Measurements from ENCODE around the gene TNIK. TPM values are rescaled to one million over a fixed set of nuclear protein-coding genes. Genes with fewer than 3 reads are reported as not detected.

The TNIK gene
- total RNA-seq, 1 donor from 2014 or later: 9.3 TPM

- no peak for DNase-seq (ENCODE audit: low spot score in 2 of 2, unreplicated experiment in 2 of 2)
- no peaks in the 10 kb centered on the region for H3K9me3 Mint-ChIP-seq
- no peaks in the 10 kb centered on the region for H3K27me3 Mint-ChIP-seq (ENCODE audit: low read depth)
- H3K27ac Mint-ChIP-seq: no peak overlapping the region
- H3K36me3 Mint-ChIP-seq: no peaks in the 10 kb centered on the region
- H3K4me3 Mint-ChIP-seq: no peak overlapping the region
- TF ChIP-seq, protein P1, sequence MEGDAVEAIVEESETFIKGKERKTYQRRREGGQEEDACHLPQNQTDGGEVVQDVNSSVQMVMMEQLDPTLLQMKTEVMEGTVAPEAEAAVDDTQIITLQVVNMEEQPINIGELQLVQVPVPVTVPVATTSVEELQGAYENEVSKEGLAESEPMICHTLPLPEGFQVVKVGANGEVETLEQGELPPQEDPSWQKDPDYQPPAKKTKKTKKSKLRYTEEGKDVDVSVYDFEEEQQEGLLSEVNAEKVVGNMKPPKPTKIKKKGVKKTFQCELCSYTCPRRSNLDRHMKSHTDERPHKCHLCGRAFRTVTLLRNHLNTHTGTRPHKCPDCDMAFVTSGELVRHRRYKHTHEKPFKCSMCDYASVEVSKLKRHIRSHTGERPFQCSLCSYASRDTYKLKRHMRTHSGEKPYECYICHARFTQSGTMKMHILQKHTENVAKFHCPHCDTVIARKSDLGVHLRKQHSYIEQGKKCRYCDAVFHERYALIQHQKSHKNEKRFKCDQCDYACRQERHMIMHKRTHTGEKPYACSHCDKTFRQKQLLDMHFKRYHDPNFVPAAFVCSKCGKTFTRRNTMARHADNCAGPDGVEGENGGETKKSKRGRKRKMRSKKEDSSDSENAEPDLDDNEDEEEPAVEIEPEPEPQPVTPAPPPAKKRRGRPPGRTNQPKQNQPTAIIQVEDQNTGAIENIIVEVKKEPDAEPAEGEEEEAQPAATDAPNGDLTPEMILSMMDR (IDR thresholded peaks at IDR 0.05; ENCODE audit: unreplicated experiment): no peak
- peaks cover 2% of the 10 kb centered on the region for H3K4me1 Mint-ChIP-seq
Observed at GRCh38 chr3:171264758-171265157, 195.4 kb downstream of the TNIK start.

GRCh38 chr3:171262431-171262830 is 197.8 kb downstream of the TNIK start:
- Mint-ChIP-seq H3K9me3 (no peaks in the 10 kb centered on the region), H3K4me3 (no peak overlapping the region), H3K4me1 (peaks cover 2% of the 10 kb centered on the region), H3K27ac (no peak overlapping the region), H3K36me3 (no peaks in the 10 kb centered on the region), H3K27me3 (ENCODE audit: low read depth) (no peaks in the 10 kb centered on the region)
- TF ChIP-seq, protein P1 (IDR thresholded peaks at IDR 0.05; ENCODE audit: unreplicated experiment): no peak
- no peak for DNase-seq (ENCODE audit: low spot score in 2 of 2, unreplicated experiment in 2 of 2)

DNA sequence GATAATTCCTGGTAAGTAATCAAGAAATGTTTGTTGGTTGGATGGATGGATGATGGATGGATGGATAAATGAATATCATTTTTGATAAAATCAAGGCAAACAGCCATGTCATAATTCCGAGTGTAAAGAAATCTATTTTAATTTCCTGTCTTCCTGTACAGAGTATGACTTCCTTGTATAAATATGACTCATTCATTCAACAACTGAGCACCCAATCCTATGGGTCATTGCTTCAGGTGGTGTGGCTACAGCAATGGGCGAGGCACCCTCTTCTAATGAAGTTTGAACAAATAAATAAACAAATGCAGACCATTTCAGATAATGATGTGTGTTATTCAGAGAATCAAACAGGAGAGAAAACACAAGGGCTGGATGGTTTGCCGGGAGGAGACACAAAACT is 198.7 kb downstream of the TNIK start:
- H3K4me1 Mint-ChIP-seq: peaks cover 2% of the 10 kb centered on the region
- DNase-seq (ENCODE audit: low spot score in 2 of 2, unreplicated experiment in 2 of 2): no peak

GRCh38 chr3:171260899-171261298 is 199.3 kb downstream of the TNIK start:
- H3K4me1 Mint-ChIP-seq: peaks cover 2% of the 10 kb centered on the region
- TF ChIP-seq, protein P1 (IDR thresholded peaks at IDR 0.05; ENCODE audit: unreplicated experiment): no peak

More for the DNA sequence above, 198.7 kb downstream of the TNIK start:
- H3K27ac Mint-ChIP-seq: no peak overlapping the region
- no peak overlapping the region for H3K4me3 Mint-ChIP-seq
- H3K36me3 Mint-ChIP-seq: no peaks in the 10 kb centered on the region
- TF ChIP-seq, protein P1 (IDR thresholded peaks at IDR 0.05; ENCODE audit: unreplicated experiment): no peak
- no peaks in the 10 kb centered on the region for H3K9me3 Mint-ChIP-seq
- no peaks in the 10 kb centered on the region for H3K27me3 Mint-ChIP-seq (ENCODE audit: low read depth)

DNA sequence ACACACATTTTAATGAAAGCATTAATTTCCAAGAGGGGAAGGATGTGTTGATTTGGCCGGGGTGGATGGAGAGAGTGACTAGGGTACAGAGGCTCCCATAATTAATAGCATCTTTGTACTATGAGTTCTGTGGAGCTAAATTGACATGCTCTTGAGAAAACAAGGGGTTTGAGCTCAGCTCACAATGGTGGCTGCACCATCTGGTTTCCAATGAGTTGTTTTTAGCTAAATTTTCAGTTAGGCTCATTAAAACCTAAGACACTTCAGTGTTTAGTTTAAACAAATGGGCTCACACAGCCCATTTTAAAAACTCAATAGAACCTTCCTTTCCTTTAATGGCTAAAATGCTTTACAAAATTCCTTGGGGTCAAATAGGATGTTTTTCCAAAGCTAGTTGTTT is 199.7 kb downstream of the TNIK start:
- Mint-ChIP-seq H3K9me3 (no peaks in the 10 kb centered on the region), H3K4me1 (peaks cover 2% of the 10 kb centered on the region), H3K4me3 (no peak overlapping the region), H3K27me3 (ENCODE audit: low read depth) (no peaks in the 10 kb centered on the region), H3K36me3 (no peaks in the 10 kb centered on the region), H3K27ac (no peak overlapping the region)
- TF ChIP-seq, protein P1 (IDR thresholded peaks at IDR 0.05; ENCODE audit: unreplicated experiment): no peak
- DNase-seq (ENCODE audit: low spot score in 2 of 2, unreplicated experiment in 2 of 2): no peak

More at GRCh38 chr3:171260899-171261298, 199.3 kb downstream of the TNIK start:
- Mint-ChIP-seq H3K4me3 (no peak overlapping the region), H3K27me3 (ENCODE audit: low read depth) (no peaks in the 10 kb centered on the region), H3K36me3 (no peaks in the 10 kb centered on the region), H3K9me3 (no peaks in the 10 kb centered on the region), H3K27ac (no peak overlapping the region)
- no peak for DNase-seq (ENCODE audit: low spot score in 2 of 2, unreplicated experiment in 2 of 2)

- no peaks in the 10 kb centered on the region for H3K9me3 Mint-ChIP-seq
- H3K36me3 Mint-ChIP-seq: no peaks in the 10 kb centered on the region
- no peak overlapping the region for H3K4me3 Mint-ChIP-seq
- H3K27me3 Mint-ChIP-seq (ENCODE audit: low read depth): no peaks in the 10 kb centered on the region
- no peak overlapping the region for H3K27ac Mint-ChIP-seq
- no peak for DNase-seq (ENCODE audit: low spot score in 2 of 2, unreplicated experiment in 2 of 2)
- TF ChIP-seq, protein P1 (IDR thresholded peaks at IDR 0.05; ENCODE audit: unreplicated experiment): no peak
- peaks cover 8% of the 10 kb centered on the region for H3K4me1 Mint-ChIP-seq
Observed at GRCh38 chr3:171258316-171258715, 201.9 kb downstream of the TNIK start.

All from mesothelial cell of epicardium (in vitro differentiated cells).